ENCODE data around the gene ZGPAT. TPM values are rescaled to one million over a fixed set of nuclear protein-coding genes. Genes with fewer than 3 reads are reported as not detected.

Gene ZGPAT
- total RNA-seq, 6 experiments from 2014 or later = 18.7 to 68.9 (median 31.9) TPM

DNA sequence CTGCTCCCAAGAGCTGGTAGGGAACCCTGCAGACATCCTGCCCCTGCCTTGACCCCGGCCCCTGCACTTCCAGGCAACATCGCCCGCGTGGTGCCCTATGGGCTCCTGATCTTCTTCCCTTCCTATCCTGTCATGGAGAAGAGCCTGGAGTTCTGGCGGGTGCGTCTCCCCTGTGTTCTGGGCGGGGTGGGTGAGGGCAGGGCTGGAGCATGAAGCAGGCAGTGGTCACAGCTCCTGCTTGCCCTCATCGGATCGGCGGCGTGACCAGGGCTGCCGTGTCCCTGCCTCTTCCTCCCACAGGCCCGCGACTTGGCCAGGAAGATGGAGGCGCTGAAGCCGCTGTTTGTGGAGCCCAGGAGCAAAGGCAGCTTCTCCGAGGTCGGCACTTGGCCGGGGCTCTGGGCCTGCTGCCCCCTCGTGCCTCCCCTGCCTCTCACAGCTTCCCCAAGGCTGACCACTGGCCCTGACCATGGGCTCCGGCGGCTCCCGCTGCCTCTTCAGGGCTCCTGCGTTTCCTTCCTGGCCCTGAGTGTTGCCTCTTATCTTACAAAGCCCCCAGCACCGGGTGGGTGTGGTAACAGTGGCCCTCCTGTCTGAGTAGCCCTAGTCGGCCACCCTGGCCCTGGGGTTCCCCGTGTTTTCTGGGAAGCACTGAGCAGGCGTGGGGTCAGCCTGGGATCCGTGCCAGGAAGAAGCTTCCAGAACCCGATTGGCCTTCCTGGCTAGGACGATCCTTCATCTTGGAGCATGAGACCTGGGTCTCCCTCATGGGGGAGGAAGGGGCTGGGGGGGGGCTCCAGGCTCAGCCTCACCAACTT, 19.4 kb upstream of the ZGPAT start:
- no peaks in the 10 kb centered on the region for H3K36me3 ChIP-seq
- TF ChIP-seq, protein P1, sequence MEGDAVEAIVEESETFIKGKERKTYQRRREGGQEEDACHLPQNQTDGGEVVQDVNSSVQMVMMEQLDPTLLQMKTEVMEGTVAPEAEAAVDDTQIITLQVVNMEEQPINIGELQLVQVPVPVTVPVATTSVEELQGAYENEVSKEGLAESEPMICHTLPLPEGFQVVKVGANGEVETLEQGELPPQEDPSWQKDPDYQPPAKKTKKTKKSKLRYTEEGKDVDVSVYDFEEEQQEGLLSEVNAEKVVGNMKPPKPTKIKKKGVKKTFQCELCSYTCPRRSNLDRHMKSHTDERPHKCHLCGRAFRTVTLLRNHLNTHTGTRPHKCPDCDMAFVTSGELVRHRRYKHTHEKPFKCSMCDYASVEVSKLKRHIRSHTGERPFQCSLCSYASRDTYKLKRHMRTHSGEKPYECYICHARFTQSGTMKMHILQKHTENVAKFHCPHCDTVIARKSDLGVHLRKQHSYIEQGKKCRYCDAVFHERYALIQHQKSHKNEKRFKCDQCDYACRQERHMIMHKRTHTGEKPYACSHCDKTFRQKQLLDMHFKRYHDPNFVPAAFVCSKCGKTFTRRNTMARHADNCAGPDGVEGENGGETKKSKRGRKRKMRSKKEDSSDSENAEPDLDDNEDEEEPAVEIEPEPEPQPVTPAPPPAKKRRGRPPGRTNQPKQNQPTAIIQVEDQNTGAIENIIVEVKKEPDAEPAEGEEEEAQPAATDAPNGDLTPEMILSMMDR (IDR thresholded peaks at IDR 0.05) = no peak
- no peak for TF ChIP-seq POLR2A (IDR thresholded peaks at IDR 0.05)
- H3K4me1 ChIP-seq = no peaks in the 10 kb centered on the region
- H3K9me3 ChIP-seq = no peaks in the 10 kb centered on the region
- peak overlapping the region in 2 of 3 donors; percentile 71 to 91 for H3K27ac ChIP-seq
- DNase-seq (no peak), ATAC-seq (no peak)
- intact Hi-C loops (cut with DNase I) = no loop called here
- 100% methylated on average over 1 of the region's 31 CpGs for WGBS (ENCODE audit: insufficient coverage, low coverage, low lambda C conversion rate, missing lambda C conversion rate)
- no peaks in the 10 kb centered on the region for H3K27me3 ChIP-seq
- H3K4me3 ChIP-seq = no peak overlapping the region

DNA sequence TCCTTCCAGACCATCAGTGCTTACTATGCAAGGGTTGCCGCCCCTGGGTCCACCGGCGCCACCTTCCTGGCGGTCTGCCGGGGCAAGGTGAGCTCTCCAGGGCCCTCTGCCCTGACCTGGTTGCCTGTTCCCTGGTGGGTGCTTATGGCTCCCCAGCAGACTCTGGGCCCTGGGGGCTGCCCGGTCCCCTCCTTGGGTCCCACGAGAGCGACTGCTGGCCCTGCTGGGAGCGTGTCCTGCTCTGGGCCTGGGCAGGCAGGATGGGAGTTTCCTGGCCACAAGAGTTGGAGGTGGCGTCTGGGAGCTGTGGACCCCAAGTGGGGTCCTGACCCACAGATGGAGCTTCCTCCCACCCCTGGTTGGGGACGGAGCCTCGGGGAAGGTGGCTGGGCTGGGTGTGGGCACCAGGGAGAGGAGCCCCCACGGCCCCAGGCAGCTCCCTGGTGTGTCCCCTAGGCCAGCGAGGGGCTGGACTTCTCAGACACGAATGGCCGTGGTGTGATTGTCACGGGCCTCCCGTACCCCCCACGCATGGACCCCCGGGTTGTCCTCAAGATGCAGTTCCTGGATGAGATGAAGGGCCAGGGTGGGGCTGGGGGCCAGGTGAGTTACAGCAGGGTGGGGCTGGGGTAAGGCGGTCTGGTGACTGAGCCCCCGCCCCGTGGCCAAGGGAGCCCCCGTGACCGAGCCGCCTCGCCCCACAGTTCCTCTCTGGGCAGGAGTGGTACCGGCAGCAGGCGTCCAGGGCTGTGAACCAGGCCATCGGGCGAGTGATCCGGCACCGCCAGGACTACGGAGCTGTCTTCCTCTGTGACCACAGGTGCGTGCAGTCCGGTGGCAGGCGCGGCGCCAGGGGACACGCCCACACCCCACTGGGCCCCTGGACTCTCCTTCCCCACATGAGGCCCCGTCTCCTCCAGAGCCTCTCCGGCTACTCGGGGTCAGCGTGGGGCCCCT, 18.5 kb upstream of the ZGPAT start:
- Histone ChIP-seq H3K27me3 (no peaks in the 10 kb centered on the region), H3K4me3 (no peak overlapping the region), H3K4me1 (no peaks in the 10 kb centered on the region), H3K9me3 (no peaks in the 10 kb centered on the region), H3K36me3 (no peaks in the 10 kb centered on the region), H3K27ac (no peak overlapping the region)
- TF ChIP-seq POLR2A (IDR thresholded peaks at IDR 0.05) = no peak
- TF ChIP-seq, protein P1 (IDR thresholded peaks at IDR 0.05) = no peak
- 95% methylated on average over 4 of the region's 44 CpGs for WGBS (ENCODE audit: insufficient coverage, low coverage, low lambda C conversion rate, missing lambda C conversion rate)
- DNase-seq (no peak), ATAC-seq (no peak)
- intact Hi-C loops (cut with DNase I) = no loop called here

DNA sequence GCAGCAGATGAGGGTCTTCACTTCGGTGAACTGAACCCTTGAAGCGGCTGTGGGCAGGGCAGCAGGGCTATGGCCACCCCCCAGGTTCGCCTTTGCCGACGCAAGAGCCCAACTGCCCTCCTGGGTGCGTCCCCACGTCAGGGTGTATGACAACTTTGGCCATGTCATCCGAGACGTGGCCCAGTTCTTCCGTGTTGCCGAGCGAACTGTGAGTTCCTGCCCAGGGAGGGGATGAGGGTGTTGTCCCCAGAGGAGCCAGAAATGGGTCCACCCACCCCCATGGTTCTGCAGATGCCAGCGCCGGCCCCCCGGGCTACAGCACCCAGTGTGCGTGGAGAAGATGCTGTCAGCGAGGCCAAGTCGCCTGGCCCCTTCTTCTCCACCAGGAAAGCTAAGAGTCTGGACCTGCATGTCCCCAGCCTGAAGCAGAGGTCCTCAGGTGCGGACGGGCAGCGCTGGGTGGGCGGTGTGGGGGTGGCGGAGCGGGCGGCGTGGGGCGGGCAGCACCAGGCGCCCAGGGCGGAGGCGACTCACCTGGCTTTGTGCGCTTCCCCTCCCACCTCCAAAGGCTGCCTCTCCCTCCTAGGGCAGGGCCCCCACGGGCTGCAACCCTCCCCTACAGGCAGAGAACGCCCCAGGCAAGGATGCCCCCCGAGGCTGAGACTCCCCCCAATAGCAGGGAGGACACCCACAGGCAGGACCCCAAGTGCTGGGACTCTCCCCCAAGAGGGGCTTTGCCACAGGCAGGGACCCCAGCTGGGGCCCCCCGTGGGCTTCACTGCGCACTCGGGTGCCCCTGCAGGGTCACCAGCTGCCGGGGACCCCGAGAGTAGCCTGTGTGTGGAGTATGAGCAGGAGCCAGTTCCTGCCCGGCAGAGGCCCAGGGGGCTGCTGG, 17.6 kb upstream of the ZGPAT start:
- H3K27ac ChIP-seq = no peak overlapping the region
- no peaks in the 10 kb centered on the region for H3K9me3 ChIP-seq
- H3K4me3 ChIP-seq = no peak overlapping the region

More for the DNA sequence above, 17.6 kb upstream of the ZGPAT start:
- no peaks in the 10 kb centered on the region for H3K4me1 ChIP-seq
- intact Hi-C loops (cut with DNase I) = no loop called here
- ATAC-seq (no peak), DNase-seq (peak in 1 of 3 donors; percentile 51)
- no peaks in the 10 kb centered on the region for H3K36me3 ChIP-seq
- WGBS (ENCODE audit: insufficient coverage, low coverage, low lambda C conversion rate, missing lambda C conversion rate) = no CpG with 5 or more reads among the region's 40 CpGs
- TF ChIP-seq POLR2A (IDR thresholded peaks at IDR 0.05) = no peak
- TF ChIP-seq, protein P1 (IDR thresholded peaks at IDR 0.05) = no peak
- no peaks in the 10 kb centered on the region for H3K27me3 ChIP-seq

Measured in right lobe of liver (tissue), 6 donors.